ENCODE measurements around the gene UGT1A6.
"Not testable (repeated sequence)": the region's sequence is repeated elsewhere in the genome, so short reads cannot be mapped to it uniquely, and the experiment has no call there.

Gene UGT1A6

GRCh38 chr2:233692648-233693047, at the start of gene UGT1A6:
Gene UGT1A6 (plus strand): TSS chr2:233692890. CDS start chr2:233693005, 115 bp downstream.
- H3K4me1 ChIP-seq (ENCODE audit: insufficient read depth, low read length), result peaks cover 3% of the 10 kb centered on the region; the same call in 1 of the 2 replicates
- H3K36me3 ChIP-seq (ENCODE audit: insufficient read depth, low read depth, low read length), result no peaks in the 10 kb centered on the region
- H3K27me3 ChIP-seq (ENCODE audit: insufficient read depth, low read length), result no peaks in the 10 kb centered on the region
- no peak within 1 kb of the TSS for H3K4me3 ChIP-seq (ENCODE audit: low read length)
- H3K9me3 ChIP-seq (ENCODE audit: insufficient read depth, low read depth, low read length), result no peaks in the 10 kb centered on the region
- H3K27ac ChIP-seq (ENCODE audit: low read length), result no peak within 1 kb of the TSS
- H3K9ac ChIP-seq (ENCODE audit: low read depth, low read length), result no peak within 1 kb of the TSS

GRCh38 chr2:233643128-233643527, 49.6 kb upstream of the UGT1A6 start:
- Histone ChIP-seq H3K4me1 (ENCODE audit: insufficient read depth, low read length) (no peaks in the 10 kb centered on the region), H3K9me3 (ENCODE audit: insufficient read depth, low read depth, low read length) (peaks cover 26% of the 10 kb centered on the region; the same call in 1 of the 2 replicates), H3K27ac (ENCODE audit: low read length) (no peak overlapping the region), H3K36me3 (ENCODE audit: insufficient read depth, low read depth, low read length) (no peaks in the 10 kb centered on the region), H3K4me3 (ENCODE audit: low read length) (no peak overlapping the region), H3K27me3 (ENCODE audit: insufficient read depth, low read length) (no peaks in the 10 kb centered on the region), H3K9ac (ENCODE audit: low read depth, low read length) (no peak overlapping the region)

DNA sequence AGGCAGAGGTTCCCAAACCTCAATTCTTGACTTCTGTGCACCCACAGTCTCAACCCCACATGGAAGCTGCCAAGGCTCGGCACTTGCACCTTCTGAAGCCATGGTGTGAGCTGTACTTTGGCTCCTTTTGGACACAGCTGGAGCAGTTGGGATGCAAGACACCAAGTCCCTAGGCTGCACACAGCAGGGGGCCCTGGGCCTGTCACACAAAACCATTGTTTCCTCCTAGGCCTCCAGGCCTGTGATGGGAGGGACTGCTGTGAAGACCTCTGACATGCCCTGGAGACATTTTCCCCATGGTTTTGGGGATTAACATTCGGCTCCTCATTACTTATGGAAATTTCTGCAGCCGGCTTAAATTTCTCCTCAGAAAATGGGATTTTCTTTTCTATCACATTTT, 46.7 kb upstream of the UGT1A6 start:
- H3K27me3 ChIP-seq (ENCODE audit: insufficient read depth, low read length); H3K4me3 ChIP-seq (ENCODE audit: low read length); H3K36me3 ChIP-seq (ENCODE audit: insufficient read depth, low read depth, low read length); H3K4me1 ChIP-seq (ENCODE audit: insufficient read depth, low read length); H3K27ac ChIP-seq (ENCODE audit: low read length); H3K9ac ChIP-seq (ENCODE audit: low read depth, low read length): not testable (repeated sequence)
- peaks cover 26% of the 10 kb centered on the region; the same call in 1 of the 2 replicates for H3K9me3 ChIP-seq (ENCODE audit: insufficient read depth, low read depth, low read length)

GRCh38 chr2:233650981-233651380, 41.7 kb upstream of the UGT1A6 start:
- Histone ChIP-seq H3K27me3 (ENCODE audit: insufficient read depth, low read length) (no peaks in the 10 kb centered on the region), H3K4me3 (ENCODE audit: low read length) (no peak overlapping the region), H3K9ac (ENCODE audit: low read depth, low read length) (no peak overlapping the region), H3K36me3 (ENCODE audit: insufficient read depth, low read depth, low read length) (no peaks in the 10 kb centered on the region), H3K27ac (ENCODE audit: low read length) (no peak overlapping the region), H3K4me1 (ENCODE audit: insufficient read depth, low read length) (no peaks in the 10 kb centered on the region), H3K9me3 (ENCODE audit: insufficient read depth, low read depth, low read length) (peaks cover 13% of the 10 kb centered on the region; the same call in 1 of the 2 replicates)

DNA sequence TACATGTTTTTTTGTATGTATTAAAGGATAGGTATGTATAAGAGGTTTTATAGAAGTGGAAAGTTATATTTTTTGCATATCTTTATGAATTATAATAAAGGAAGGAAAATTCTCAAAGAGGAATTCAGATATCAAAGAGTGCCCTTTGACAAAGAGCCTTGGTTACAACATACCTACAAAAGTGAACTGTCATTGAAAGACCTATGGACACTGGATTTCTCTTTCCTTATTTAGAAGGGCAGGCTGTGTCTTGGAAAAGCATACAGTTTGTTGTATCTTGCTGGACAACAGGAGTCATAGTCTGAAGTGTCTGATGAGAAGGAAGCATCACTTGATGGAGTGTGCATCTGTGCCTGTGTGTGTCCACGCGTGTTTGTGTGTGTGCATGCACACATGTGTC, 41.3 kb upstream of the UGT1A6 start:
- no peaks in the 10 kb centered on the region for H3K27me3 ChIP-seq (ENCODE audit: insufficient read depth, low read length)
- no peaks in the 10 kb centered on the region for H3K4me1 ChIP-seq (ENCODE audit: insufficient read depth, low read length)
- no peak overlapping the region for H3K27ac ChIP-seq (ENCODE audit: low read length)
- no peaks in the 10 kb centered on the region for H3K36me3 ChIP-seq (ENCODE audit: insufficient read depth, low read depth, low read length)
- H3K9me3 ChIP-seq (ENCODE audit: insufficient read depth, low read depth, low read length), result peaks cover 8% of the 10 kb centered on the region; the same call in 1 of the 2 replicates
- H3K9ac ChIP-seq (ENCODE audit: low read depth, low read length), result no peak overlapping the region
- no peak overlapping the region for H3K4me3 ChIP-seq (ENCODE audit: low read length)

GRCh38 chr2:233654501-233654900, 38.2 kb upstream of the UGT1A6 start:
- Histone ChIP-seq H3K36me3 (ENCODE audit: insufficient read depth, low read depth, low read length) (no peaks in the 10 kb centered on the region), H3K9me3 (ENCODE audit: insufficient read depth, low read depth, low read length) (no peaks in the 10 kb centered on the region), H3K27ac (ENCODE audit: low read length) (no peak overlapping the region), H3K9ac (ENCODE audit: low read depth, low read length) (no peak overlapping the region), H3K4me3 (ENCODE audit: low read length) (no peak overlapping the region), H3K4me1 (ENCODE audit: insufficient read depth, low read length) (no peaks in the 10 kb centered on the region), H3K27me3 (ENCODE audit: insufficient read depth, low read length) (no peaks in the 10 kb centered on the region)

DNA sequence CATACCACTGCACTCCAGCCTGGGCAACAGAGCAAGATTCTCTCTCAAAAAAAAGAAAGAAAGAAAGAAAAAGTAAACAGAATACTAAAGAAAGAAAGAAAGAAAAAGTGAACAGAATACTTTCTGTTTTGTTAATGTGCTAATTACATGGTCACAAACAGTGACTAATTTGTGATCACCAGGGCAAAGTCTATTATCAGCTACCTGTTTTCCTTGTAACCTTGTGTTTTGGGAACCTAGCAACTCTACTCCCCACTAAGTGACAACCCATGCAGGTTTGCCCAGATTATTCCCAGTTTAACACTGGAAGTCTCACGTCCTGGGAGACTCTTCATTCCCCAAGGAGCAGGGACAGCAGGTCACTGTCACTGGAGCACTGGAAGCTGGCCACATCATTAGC, 37.6 kb upstream of the UGT1A6 start:
- Histone ChIP-seq H3K4me3 (ENCODE audit: low read length) (no peak overlapping the region), H3K9ac (ENCODE audit: low read depth, low read length) (no peak overlapping the region), H3K9me3 (ENCODE audit: insufficient read depth, low read depth, low read length) (no peaks in the 10 kb centered on the region), H3K27me3 (ENCODE audit: insufficient read depth, low read length) (no peaks in the 10 kb centered on the region), H3K27ac (ENCODE audit: low read length) (no peak overlapping the region), H3K36me3 (ENCODE audit: insufficient read depth, low read depth, low read length) (no peaks in the 10 kb centered on the region), H3K4me1 (ENCODE audit: insufficient read depth, low read length) (no peaks in the 10 kb centered on the region)

- H3K36me3 ChIP-seq (ENCODE audit: insufficient read depth, low read depth, low read length); H3K9ac ChIP-seq (ENCODE audit: low read depth, low read length); H3K4me1 ChIP-seq (ENCODE audit: insufficient read depth, low read length); H3K27ac ChIP-seq (ENCODE audit: low read length); H3K4me3 ChIP-seq (ENCODE audit: low read length); H3K9me3 ChIP-seq (ENCODE audit: insufficient read depth, low read depth, low read length); H3K27me3 ChIP-seq (ENCODE audit: insufficient read depth, low read length): not testable (repeated sequence)
Measured at GRCh38 chr2:233655943-233656342, 36.7 kb upstream of the UGT1A6 start.

DNA sequence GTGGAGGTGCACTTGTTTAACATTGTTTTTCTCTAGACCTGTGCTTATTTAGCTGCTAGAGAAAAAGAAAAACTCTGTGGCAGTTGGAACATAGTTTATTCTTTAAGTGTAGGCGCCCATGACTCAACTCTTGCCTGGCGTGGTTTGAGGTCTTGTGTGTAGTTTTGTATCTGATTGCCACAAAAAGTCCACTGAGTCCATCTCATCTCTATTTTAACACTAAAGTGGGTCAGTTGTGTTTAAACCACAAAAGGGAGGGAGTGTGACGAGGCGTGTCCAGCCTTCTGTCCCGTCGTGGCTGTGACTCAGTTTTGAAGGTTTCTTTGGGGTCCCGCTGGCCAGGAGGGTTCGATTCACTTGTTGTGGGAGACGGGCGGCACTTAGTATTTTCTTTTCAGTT, 36.2 kb upstream of the UGT1A6 start:
- H3K4me1 ChIP-seq (ENCODE audit: insufficient read depth, low read length), result no peaks in the 10 kb centered on the region
- no peaks in the 10 kb centered on the region for H3K36me3 ChIP-seq (ENCODE audit: insufficient read depth, low read depth, low read length)
- no peak overlapping the region for H3K4me3 ChIP-seq (ENCODE audit: low read length)
- no peaks in the 10 kb centered on the region for H3K27me3 ChIP-seq (ENCODE audit: insufficient read depth, low read length)
- no peak overlapping the region for H3K27ac ChIP-seq (ENCODE audit: low read length)
- H3K9ac ChIP-seq (ENCODE audit: low read depth, low read length), result no peak overlapping the region
- no peaks in the 10 kb centered on the region for H3K9me3 ChIP-seq (ENCODE audit: insufficient read depth, low read depth, low read length)

GRCh38 chr2:233658610-233659009, 34.1 kb upstream of the UGT1A6 start:
- Histone ChIP-seq H3K4me1 (ENCODE audit: insufficient read depth, low read length) (no peaks in the 10 kb centered on the region), H3K9ac (ENCODE audit: low read depth, low read length) (no peak overlapping the region), H3K9me3 (ENCODE audit: insufficient read depth, low read depth, low read length) (no peaks in the 10 kb centered on the region), H3K27ac (ENCODE audit: low read length) (no peak overlapping the region), H3K27me3 (ENCODE audit: insufficient read depth, low read length) (no peaks in the 10 kb centered on the region), H3K4me3 (ENCODE audit: low read length) (no peak overlapping the region), H3K36me3 (ENCODE audit: insufficient read depth, low read depth, low read length) (no peaks in the 10 kb centered on the region)

- Histone ChIP-seq H3K27me3 (ENCODE audit: insufficient read depth, low read length) (no peaks in the 10 kb centered on the region), H3K4me3 (ENCODE audit: low read length) (no peak overlapping the region), H3K36me3 (ENCODE audit: insufficient read depth, low read depth, low read length) (no peaks in the 10 kb centered on the region), H3K9me3 (ENCODE audit: insufficient read depth, low read depth, low read length) (no peaks in the 10 kb centered on the region), H3K27ac (ENCODE audit: low read length) (no peak overlapping the region), H3K9ac (ENCODE audit: low read depth, low read length) (no peak overlapping the region), H3K4me1 (ENCODE audit: insufficient read depth, low read length) (no peaks in the 10 kb centered on the region)
Measured at GRCh38 chr2:233663911-233664310, 28.8 kb upstream of the UGT1A6 start.

GRCh38 chr2:233668605-233669260, 24.0 kb upstream of the UGT1A6 start:
- Histone ChIP-seq H3K36me3 (ENCODE audit: insufficient read depth, low read depth, low read length) (no peaks in the 10 kb centered on the region), H3K9ac (ENCODE audit: low read depth, low read length) (no peak overlapping the region), H3K4me3 (ENCODE audit: low read length) (no peak overlapping the region), H3K27ac (ENCODE audit: low read length) (no peak overlapping the region), H3K27me3 (ENCODE audit: insufficient read depth, low read length) (no peaks in the 10 kb centered on the region), H3K9me3 (ENCODE audit: insufficient read depth, low read depth, low read length) (no peaks in the 10 kb centered on the region), H3K4me1 (ENCODE audit: insufficient read depth, low read length) (no peaks in the 10 kb centered on the region)
